ENCODE data around the gene ZNF337.

DNA sequence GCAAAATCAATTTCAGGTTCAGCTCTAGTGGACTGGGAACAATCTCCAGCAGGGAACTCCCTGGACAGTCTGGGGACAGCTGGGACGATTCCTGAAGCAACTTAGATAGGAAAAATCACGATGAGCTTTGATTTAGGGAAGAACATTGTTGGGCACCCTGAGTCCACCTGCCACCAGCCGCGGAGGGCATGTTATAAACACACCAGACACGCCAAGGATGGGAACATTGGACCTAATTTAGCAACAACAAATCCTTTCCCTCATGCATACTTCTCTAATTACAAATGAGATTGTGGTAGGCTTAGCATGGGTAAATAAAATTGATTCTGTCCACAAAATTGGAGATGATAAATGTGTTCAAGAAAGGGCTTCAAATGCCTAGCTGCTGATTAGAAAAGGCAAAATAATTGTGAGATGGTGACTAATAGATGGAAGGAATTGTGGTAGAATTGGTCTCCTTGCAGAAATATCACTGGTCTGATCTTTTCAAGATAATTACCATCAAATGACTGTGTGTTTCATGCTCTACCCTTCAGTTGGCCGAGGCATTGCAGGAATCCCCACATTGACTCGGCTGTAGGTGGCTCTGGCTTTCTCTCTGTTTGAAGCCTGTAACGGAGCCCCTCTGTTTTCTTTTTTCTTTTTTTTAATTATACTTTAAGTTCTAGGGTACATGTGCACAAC lies 66.7 kb downstream of the ZNF337 start:
- TF ChIP-seq, protein P1, sequence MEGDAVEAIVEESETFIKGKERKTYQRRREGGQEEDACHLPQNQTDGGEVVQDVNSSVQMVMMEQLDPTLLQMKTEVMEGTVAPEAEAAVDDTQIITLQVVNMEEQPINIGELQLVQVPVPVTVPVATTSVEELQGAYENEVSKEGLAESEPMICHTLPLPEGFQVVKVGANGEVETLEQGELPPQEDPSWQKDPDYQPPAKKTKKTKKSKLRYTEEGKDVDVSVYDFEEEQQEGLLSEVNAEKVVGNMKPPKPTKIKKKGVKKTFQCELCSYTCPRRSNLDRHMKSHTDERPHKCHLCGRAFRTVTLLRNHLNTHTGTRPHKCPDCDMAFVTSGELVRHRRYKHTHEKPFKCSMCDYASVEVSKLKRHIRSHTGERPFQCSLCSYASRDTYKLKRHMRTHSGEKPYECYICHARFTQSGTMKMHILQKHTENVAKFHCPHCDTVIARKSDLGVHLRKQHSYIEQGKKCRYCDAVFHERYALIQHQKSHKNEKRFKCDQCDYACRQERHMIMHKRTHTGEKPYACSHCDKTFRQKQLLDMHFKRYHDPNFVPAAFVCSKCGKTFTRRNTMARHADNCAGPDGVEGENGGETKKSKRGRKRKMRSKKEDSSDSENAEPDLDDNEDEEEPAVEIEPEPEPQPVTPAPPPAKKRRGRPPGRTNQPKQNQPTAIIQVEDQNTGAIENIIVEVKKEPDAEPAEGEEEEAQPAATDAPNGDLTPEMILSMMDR (IDR thresholded peaks at IDR 0.05) = no peak
- no peak for TF ChIP-seq POLR2A (IDR thresholded peaks at IDR 0.05)
